Bronchial epithelial cell (primary cell): ENCODE results near the gene TCERG1L. TPM values are rescaled to one million over a fixed set of nuclear protein-coding genes. Genes with fewer than 3 reads are reported as not detected.

ENCODE experiments used
- DNase-seq: peaks from one replicate; pipeline ENCODE4 v3.0.0-alpha.2; 2010; ENCODE audit warnings: low read depth
- FAIRE-seq: peaks from 2 replicates; lab custom pipeline; 2011; peaks lifted over from hg19 to GRCh38; lab: Jason Lieb, UNC
- H3K27me3 ChIP-seq: 2 replicates; pipeline ENCODE4 v1.5.1; 2011; ENCODE audit warnings: low read length; ENCODE audit not compliant: control insufficient read depth, insufficient read depth
- H3K36me3 ChIP-seq: 2 replicates; pipeline ENCODE4 v1.5.1; 2011; ENCODE audit warnings: low read length; ENCODE audit not compliant: control insufficient read depth, insufficient read depth
- H3K4me3 ChIP-seq: 2 replicates; pipeline ENCODE4 v1.5.1; 2011; ENCODE audit warnings: mild to moderate bottlenecking, low read depth, low read length, control low read depth
- CTCF ChIP-seq: IDR thresholded peaks from 2 replicates; pipeline ENCODE4 v1.5.1; 2011; ENCODE audit warnings: mild to moderate bottlenecking, moderate library complexity, low read length, control low read depth, inconsistent platforms; ENCODE audit not compliant: insufficient read depth, severe bottlenecking
- total RNA-seq: library from RNA; depleted of rRNA; stranded (reverse); fragments of >200 nt; gene quantifications from 2 replicates; pipeline ENCODE4 v1.2.1, GENCODE V29; 2014

The TCERG1L gene
- total RNA-seq, 1 donor from 2014 or later, result not detected

DNA sequence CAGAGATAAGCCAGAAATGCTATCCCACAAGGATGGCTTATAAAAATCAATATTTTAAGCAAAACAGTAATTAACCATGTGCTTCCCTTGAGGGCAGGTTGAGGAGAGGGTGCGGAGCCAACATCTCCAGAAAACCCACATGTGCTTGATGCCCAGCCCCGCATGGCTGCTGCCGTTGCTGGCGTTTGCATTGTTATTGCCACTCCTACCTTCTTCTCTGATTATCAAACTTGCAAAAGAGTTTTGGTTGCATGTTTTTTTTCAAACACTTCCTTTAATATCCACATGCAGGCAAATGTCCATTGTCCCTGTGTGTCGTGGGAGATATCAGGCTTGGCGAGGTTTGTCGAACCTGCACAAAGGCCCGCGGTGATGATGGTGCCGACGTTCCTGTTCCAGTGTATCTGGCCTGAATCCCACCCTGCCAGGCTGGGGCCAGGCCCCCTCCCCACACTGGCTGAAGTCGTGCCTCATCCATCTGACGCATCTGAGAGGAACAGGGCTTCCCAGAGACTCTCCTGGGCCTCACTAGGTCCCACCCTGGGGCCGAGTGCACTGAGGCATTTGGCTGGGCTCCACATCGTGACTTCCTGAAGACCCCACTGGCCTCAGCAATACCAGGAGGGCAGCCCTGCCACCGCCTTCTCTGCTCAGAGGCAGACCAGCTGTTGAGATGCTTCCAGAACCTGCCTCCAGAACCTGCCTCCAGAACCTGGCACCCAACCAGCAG, 40.9 kb downstream of the TCERG1L start:
- FAIRE-seq (no peak), DNase-seq (no peak)
- no peak for TF ChIP-seq CTCF
- Histone ChIP-seq H3K27me3 (no peaks in the 10 kb centered on the region), H3K4me3 (no peak overlapping the region), H3K36me3 (no peaks in the 10 kb centered on the region)

GRCh38 chr10:131269776-131270460, 41.6 kb downstream of the TCERG1L start:
- FAIRE-seq (peak; percentile 64), DNase-seq (no peak)
- no peak for TF ChIP-seq CTCF
- no peaks in the 10 kb centered on the region for H3K27me3 ChIP-seq
- no peaks in the 10 kb centered on the region for H3K36me3 ChIP-seq
- H3K4me3 ChIP-seq, result no peak overlapping the region

GRCh38 chr10:131267814-131268095, 43.8 kb downstream of the TCERG1L start:
- FAIRE-seq, result no peak
- no peak overlapping the region for H3K4me3 ChIP-seq

DNA sequence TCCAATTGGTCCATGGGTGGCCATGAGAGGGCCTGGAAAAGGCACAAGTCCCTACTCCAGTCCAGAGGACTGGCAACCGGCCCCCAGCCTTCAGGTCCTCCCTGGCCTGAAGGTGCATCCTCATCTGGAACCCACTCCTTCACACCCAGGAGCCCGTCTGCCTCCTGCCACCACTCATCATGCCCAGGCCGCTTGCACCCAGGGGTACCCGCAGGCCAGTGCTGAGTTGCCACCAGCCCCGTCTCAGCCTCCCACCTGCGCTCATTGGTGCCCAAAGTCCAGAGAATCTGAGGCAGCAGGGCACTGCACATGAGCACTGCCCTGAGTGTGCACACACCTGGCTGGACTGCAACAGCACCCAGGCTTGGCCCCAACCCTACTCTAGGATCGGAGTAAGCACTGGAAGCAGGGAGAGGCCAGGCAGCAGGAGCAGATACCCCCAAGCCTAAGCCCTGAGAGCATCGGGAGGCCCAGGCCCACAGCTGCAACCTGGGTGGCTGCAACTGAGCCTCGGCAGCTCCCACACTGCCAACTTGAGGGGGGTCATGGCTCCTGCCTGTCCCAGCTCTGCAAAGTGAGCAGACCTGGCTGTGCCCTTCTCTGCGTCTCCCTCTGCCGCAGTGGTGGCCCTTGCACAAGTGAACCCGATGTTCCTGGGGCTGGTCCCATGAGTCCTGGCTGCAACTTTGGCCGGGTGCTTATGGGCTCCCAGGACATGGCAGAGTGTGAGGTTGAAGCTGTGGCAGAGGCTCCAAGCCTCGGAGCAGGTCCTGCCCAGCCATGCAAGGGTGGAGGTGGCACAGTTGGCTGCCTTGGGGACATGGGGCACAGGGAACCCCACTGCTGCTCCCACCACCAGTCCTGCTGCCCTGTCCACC, 44.3 kb downstream of the TCERG1L start:
- no peak for TF ChIP-seq CTCF
- H3K27me3 ChIP-seq, result no peaks in the 10 kb centered on the region
- DNase-seq, result no peak

More at GRCh38 chr10:131267814-131268095, 43.8 kb downstream of the TCERG1L start:
- no peak for TF ChIP-seq CTCF
- DNase-seq, result no peak
- no peaks in the 10 kb centered on the region for H3K27me3 ChIP-seq
- H3K36me3 ChIP-seq, result no peaks in the 10 kb centered on the region

GRCh38 chr10:131264110-131264788, 47.3 kb downstream of the TCERG1L start:
- Histone ChIP-seq H3K36me3 (no peaks in the 10 kb centered on the region), H3K4me3 (no peak overlapping the region), H3K27me3 (no peaks in the 10 kb centered on the region)
- no peak for DNase-seq
- no peak for FAIRE-seq
- no peak for TF ChIP-seq CTCF

More for the DNA sequence above, 44.3 kb downstream of the TCERG1L start:
- FAIRE-seq, result no peak
- Histone ChIP-seq H3K36me3 (no peaks in the 10 kb centered on the region), H3K4me3 (no peak overlapping the region)
